Measurements from ENCODE around the gene DBT. TPM values are rescaled to one million over a fixed set of nuclear protein-coding genes. Genes with fewer than 3 reads are reported as not detected.

Gene DBT
- total and polyA plus RNA-seq, 10 of the 15 experiments (the other 5 are each of a cell fraction or from before 2014, with no cell fraction given): 2.1 to 15.9 (median 6.9) TPM

DNA sequence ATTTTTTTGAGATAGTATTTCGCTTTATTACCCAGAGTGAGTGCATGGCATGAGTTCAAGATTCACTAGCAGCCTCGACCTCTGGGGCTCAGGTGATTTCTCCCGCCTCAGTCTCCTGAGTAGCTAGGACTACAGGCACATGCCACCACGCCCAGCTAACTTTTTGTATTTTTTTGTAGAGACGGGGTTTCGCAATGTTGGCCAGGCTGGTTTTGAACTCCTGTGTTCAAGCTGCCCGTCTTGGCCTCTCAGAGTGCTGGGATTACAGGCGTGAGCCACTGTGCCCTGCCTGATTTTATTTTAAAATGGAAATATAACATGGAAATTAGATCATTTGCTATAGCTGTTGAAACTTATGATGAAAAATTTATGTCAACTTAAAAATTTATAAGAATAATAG, 46.5 kb upstream of the DBT start:
- DNase-seq (ENCODE audit: low read depth, low spot score): no peak
- over 99% methylated on average over 8 of the region's 8 CpGs for WGBS (ENCODE audit: insufficient coverage, insufficient replicate concordance, low lambda C conversion rate, missing lambda C conversion rate)
- no TSS peak for BruUV-seq (replicated peaks)
- Histone ChIP-seq H2AFZ (ENCODE audit: control insufficient read depth, low read depth, low read length) (no peak overlapping the region), H3K79me2 (ENCODE audit: control insufficient read depth, insufficient read depth, low read length) (no peaks in the 10 kb centered on the region), H3K27me3 (replicated peaks in 1 of 2; ENCODE audit: control insufficient read depth in 2 of 2, insufficient read depth in 2 of 2, low read length in 1 of 2) (no peaks in the 10 kb centered on the region), H3K36me3 (ENCODE audit: control insufficient read depth in 2 of 2, insufficient read depth in 2 of 2, low read length in 1 of 2) (peaks cover 0 to 4% of the 10 kb centered on the region in 2 experiments; a peak in 1 of 4 replicates), H3K9ac (ENCODE audit: control insufficient read depth, insufficient read depth, low read length) (no peak overlapping the region), H4K20me1 (ENCODE audit: control insufficient read depth, insufficient read depth) (no peaks in the 10 kb centered on the region), H3K4me1 (ENCODE audit: control insufficient read depth, insufficient read depth, low read length) (no peaks in the 10 kb centered on the region), H3K27ac (ENCODE audit: control insufficient read depth, insufficient read depth) (no peak overlapping the region), H3K4me2 (ENCODE audit: control insufficient read depth, insufficient read depth) (no peak overlapping the region), H3K4me3 (no peak overlapping the region), H3K9me3 (replicated peaks; ENCODE audit: control insufficient read depth, insufficient read depth, low read length) (no peaks in the 10 kb centered on the region)
- TF ChIP-seq DPF2 (IDR thresholded peaks at IDR 0.05) (no peak), NBN (IDR thresholded peaks at IDR 0.05) (no peak), PML (IDR thresholded peaks at IDR 0.05; ENCODE audit: low read length) (no peak), RFX5 (IDR thresholded peaks at IDR 0.05; ENCODE audit: low read depth, low read length) (no peak), KDM1A (IDR thresholded peaks at IDR 0.05; ENCODE audit: borderline replicate concordance) (no peak)
- no peak for ATAC-seq
- RAD21 ChIA-PET (ENCODE audit: unreplicated experiment): no interaction called here
- in situ Hi-C loops (cut with MboI): no loop called here
- intact Hi-C loops (cut with micrococcal nuclease; ENCODE audit: unreplicated experiment): no loop called here
- CTCF ChIA-PET: interaction anchor here (1.6 kb wide), 1 partner anchor 163 kb away, joined by 4 read pairs; no protein-coding TSS in a partner anchor
- FAIRE-seq: no peak
- POLR2A ChIA-PET: no interaction called here
- SMC1A ChIA-PET (ENCODE audit: uncharacterized antibody, unreplicated experiment): interaction anchor here (1.0 to 1.5 kb wide), 2 partner anchors 30 to 164 kb away, joined by 3 read pairs; partner anchors contain the start of gene RTCA

DNA sequence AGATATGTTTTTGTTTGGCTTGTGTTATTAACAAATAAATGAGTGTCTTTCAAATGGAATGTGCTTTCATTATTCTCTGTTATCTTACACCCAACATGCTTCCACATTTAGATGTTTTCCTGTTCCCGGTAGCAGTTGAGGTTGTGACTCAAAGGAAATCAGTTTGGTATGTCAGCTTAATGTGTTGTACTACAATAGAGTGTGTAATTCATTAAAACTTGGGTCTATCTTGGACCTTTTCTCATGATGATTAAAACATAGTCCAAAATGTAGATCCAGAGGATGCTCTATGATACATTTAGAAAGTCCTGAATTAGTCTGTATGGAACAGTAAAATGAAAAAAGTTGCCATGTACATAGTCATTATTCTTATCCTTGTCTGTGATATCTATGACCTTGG, 43.1 kb upstream of the DBT start:
- Histone ChIP-seq H3K4me1 (ENCODE audit: control insufficient read depth, insufficient read depth, low read length) (no peaks in the 10 kb centered on the region), H4K20me1 (ENCODE audit: control insufficient read depth, insufficient read depth) (no peaks in the 10 kb centered on the region), H3K9ac (ENCODE audit: control insufficient read depth, insufficient read depth, low read length) (no peak overlapping the region), H3K27me3 (replicated peaks in 1 of 2; ENCODE audit: control insufficient read depth in 2 of 2, insufficient read depth in 2 of 2, low read length in 1 of 2) (no peaks in the 10 kb centered on the region), H3K9me3 (replicated peaks; ENCODE audit: control insufficient read depth, insufficient read depth, low read length) (no peaks in the 10 kb centered on the region), H3K4me3 (no peak overlapping the region), H3K27ac (ENCODE audit: control insufficient read depth, insufficient read depth) (no peak overlapping the region), H3K36me3 (ENCODE audit: control insufficient read depth in 2 of 2, insufficient read depth in 2 of 2, low read length in 1 of 2) (peaks cover 0 to 24% of the 10 kb centered on the region in 2 experiments; a peak in 3 of 4 replicates), H3K4me2 (ENCODE audit: control insufficient read depth, insufficient read depth) (no peak overlapping the region), H2AFZ (ENCODE audit: control insufficient read depth, low read depth, low read length) (no peak overlapping the region), H3K79me2 (ENCODE audit: control insufficient read depth, insufficient read depth, low read length) (no peaks in the 10 kb centered on the region)
- no peak for DNase-seq (ENCODE audit: low read depth, low spot score)
- WGBS (ENCODE audit: insufficient coverage, insufficient replicate concordance, low lambda C conversion rate, missing lambda C conversion rate): 45% methylated on average over 1 of the region's 1 CpG
- in situ Hi-C loops (cut with MboI) (no loop called here), intact Hi-C loops (cut with micrococcal nuclease; ENCODE audit: unreplicated experiment) (no loop called here)
- no TSS peak for BruUV-seq (replicated peaks)
- no peak for FAIRE-seq
- ATAC-seq: no peak
- RAD21 ChIA-PET (ENCODE audit: unreplicated experiment): no interaction called here
- SMC1A ChIA-PET (ENCODE audit: uncharacterized antibody, unreplicated experiment): no interaction called here
- no peak for TF ChIP-seq CBX3 (IDR thresholded peaks at IDR 0.05; ENCODE audit: borderline replicate concordance, low read depth)
- TF ChIP-seq GATAD2B (conservative IDR thresholded peaks at IDR 0.05; ENCODE audit: low read depth): no peak
- TF ChIP-seq, protein P1, sequence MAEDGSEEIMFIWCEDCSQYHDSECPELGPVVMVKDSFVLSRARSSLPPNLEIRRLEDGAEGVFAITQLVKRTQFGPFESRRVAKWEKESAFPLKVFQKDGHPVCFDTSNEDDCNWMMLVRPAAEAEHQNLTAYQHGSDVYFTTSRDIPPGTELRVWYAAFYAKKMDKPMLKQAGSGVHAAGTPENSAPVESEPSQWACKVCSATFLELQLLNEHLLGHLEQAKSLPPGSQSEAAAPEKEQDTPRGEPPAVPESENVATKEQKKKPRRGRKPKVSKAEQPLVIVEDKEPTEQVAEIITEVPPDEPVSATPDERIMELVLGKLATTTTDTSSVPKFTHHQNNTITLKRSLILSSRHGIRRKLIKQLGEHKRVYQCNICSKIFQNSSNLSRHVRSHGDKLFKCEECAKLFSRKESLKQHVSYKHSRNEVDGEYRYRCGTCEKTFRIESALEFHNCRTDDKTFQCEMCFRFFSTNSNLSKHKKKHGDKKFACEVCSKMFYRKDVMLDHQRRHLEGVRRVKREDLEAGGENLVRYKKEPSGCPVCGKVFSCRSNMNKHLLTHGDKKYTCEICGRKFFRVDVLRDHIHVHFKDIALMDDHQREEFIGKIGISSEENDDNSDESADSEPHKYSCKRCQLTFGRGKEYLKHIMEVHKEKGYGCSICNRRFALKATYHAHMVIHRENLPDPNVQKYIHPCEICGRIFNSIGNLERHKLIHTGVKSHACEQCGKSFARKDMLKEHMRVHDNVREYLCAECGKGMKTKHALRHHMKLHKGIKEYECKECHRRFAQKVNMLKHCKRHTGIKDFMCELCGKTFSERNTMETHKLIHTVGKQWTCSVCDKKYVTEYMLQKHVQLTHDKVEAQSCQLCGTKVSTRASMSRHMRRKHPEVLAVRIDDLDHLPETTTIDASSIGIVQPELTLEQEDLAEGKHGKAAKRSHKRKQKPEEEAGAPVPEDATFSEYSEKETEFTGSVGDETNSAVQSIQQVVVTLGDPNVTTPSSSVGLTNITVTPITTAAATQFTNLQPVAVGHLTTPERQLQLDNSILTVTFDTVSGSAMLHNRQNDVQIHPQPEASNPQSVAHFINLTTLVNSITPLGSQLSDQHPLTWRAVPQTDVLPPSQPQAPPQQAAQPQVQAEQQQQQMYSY (CRISPR knock-in tag; IDR thresholded peaks at IDR 0.05): no peak
- CTCF ChIA-PET: no interaction called here
- POLR2A ChIA-PET: no interaction called here
